HepG2 (cell line): Measurements from ENCODE around the gene PRSS48. TPM values are rescaled to one million over a fixed set of nuclear protein-coding genes. Genes with fewer than 3 reads are reported as not detected.

Experiments
- CEBPG ChIP-seq: IDR thresholded peaks from 2 replicates; pipeline ENCODE4 v1.6.1; 2016
- ELF3 ChIP-seq: IDR thresholded peaks from 2 replicates; pipeline ENCODE4 v1.6.1; 2016; ENCODE audit warnings: missing genetic modification reagents, missing compliant biosample characterization
- FOXP1 ChIP-seq, 2 experiments: fragments of 450-650 bp in 1 of 2; IDR thresholded peaks; 2 replicates each; pipeline ENCODE4 v1.6.1; 2017 to 2018; ENCODE audit warnings: antibody characterized with exemption in 1 of 2
- HDAC6 ChIP-seq: fragments of 200-600 bp; sonication (generic); IDR thresholded peaks from 2 replicates; pipeline ENCODE4 v1.7.0; 2017; ENCODE audit warnings: mild to moderate bottlenecking, antibody characterized with exemption, low read length, low read depth
- HHEX ChIP-seq: IDR thresholded peaks from 2 replicates; pipeline ENCODE4 v1.6.1; 2016; ENCODE audit warnings: control low read depth
- HMG20A ChIP-seq: IDR thresholded peaks from 2 replicates; pipeline ENCODE4 v1.6.1; 2016; ENCODE audit warnings: borderline replicate concordance
- NR2F2 ChIP-seq: IDR thresholded peaks from 2 replicates; pipeline ENCODE4 v1.6.1; 2012; ENCODE audit warnings: low read depth, inconsistent platforms, borderline replicate concordance
- XRCC5 ChIP-seq: fragments of 200-400 bp; formaldehyde crosslinking; optimal IDR thresholded peaks from 2 replicates; pipeline ENCODE3; 2017; ENCODE audit warnings: mild to moderate bottlenecking, low read length
- ZC3H4 ChIP-seq: sonication (generic); formaldehyde crosslinking; IDR thresholded peaks from 2 replicates; pipeline ENCODE4 v1.4.0; 2020; ENCODE audit warnings: missing genetic modification reagents, borderline replicate concordance
- ZNF207 ChIP-seq: fragments of 450-650 bp; IDR thresholded peaks from 2 replicates; pipeline ENCODE4 v1.6.1; 2016; ENCODE audit warnings: antibody characterized with exemption, borderline replicate concordance
- ZNF30 ChIP-seq: sonication (generic); formaldehyde crosslinking; IDR thresholded peaks from 2 replicates; pipeline ENCODE4 v1.5.0; 2020; ENCODE audit warnings: mild to moderate bottlenecking, missing genetic modification reagents
- ZNF33A ChIP-seq: sonication (generic); formaldehyde crosslinking; IDR thresholded peaks from 2 replicates; pipeline ENCODE4 v1.5.1; 2020; ENCODE audit warnings: missing genetic modification reagents, mild to moderate bottlenecking, moderate library complexity, borderline replicate concordance
- ZNF501 ChIP-seq: sonication (generic); formaldehyde crosslinking; IDR thresholded peaks from 2 replicates; pipeline ENCODE4 v1.5.1; 2020; ENCODE audit warnings: mild to moderate bottlenecking, moderate library complexity, missing genetic modification reagents
- ZNF567 ChIP-seq: sonication (generic); formaldehyde crosslinking; IDR thresholded peaks from 2 replicates; pipeline ENCODE4 v1.8.1; 2023; ENCODE audit warnings: mild to moderate bottlenecking, missing genetic modification reagents, borderline replicate concordance
- polyA plus RNA-seq, 8 experiments: library from polyadenylated mRNA; depleted of rRNA in 3 of 8; stranded (reverse) in 7 of 8; unstranded in 1 of 8; fragments of >200 nt; fragmentation: Illumina TruSeq in 4 of 8; extraction: Trizol in 4 of 8; gene quantifications; 2 replicates each; pipeline versions ENCODE4 v1.2.1 to v1.2.3, GENCODE V29; 2011 to 2016; ENCODE audit warnings: low read depth in 4 of 8, missing spikeins in 1 of 8, mixed read lengths in 1 of 8; ENCODE audit not compliant: insufficient read depth in 1 of 8
- total RNA-seq, 5 experiments: library from RNA; depleted of rRNA; stranded (reverse); fragments of >200 nt; fragmentation: Illumina TruSeq; extraction: Trizol; gene quantifications; 2 replicates each; pipeline ENCODE4 v1.2.3, GENCODE V29; 2016; ENCODE audit warnings: low read depth in 1 of 5
- TF ChIP-seq, protein P1 (sequence below): sonication (generic); formaldehyde crosslinking; conservative IDR thresholded peaks from 2 replicates; pipeline ENCODE4 v1.4.0; 2020; ENCODE audit warnings: missing genetic modification reagents
- TF ChIP-seq, protein P2 (sequence below): sonication (generic); formaldehyde crosslinking; IDR thresholded peaks from 2 replicates; pipeline ENCODE4 v1.5.0; 2020; ENCODE audit warnings: mild to moderate bottlenecking, missing genetic modification reagents, borderline replicate concordance
- TF ChIP-seq, protein P3 (sequence below): sonication (generic); formaldehyde crosslinking; IDR thresholded peaks from 2 replicates; pipeline ENCODE4 v1.5.0; 2020; ENCODE audit warnings: missing genetic modification reagents
- TF ChIP-seq, protein P4 (sequence below): sonication (generic); formaldehyde crosslinking; IDR thresholded peaks from 2 replicates; pipeline ENCODE4 v1.5.1; 2020; ENCODE audit warnings: missing genetic modification reagents, mild to moderate bottlenecking, borderline replicate concordance
- TF ChIP-seq, protein P5 (sequence below): sonication (generic); formaldehyde crosslinking; IDR thresholded peaks from 2 replicates; pipeline ENCODE4 v1.4.0; 2020; ENCODE audit warnings: missing genetic modification reagents
- TF ChIP-seq, protein P6 (sequence below): sonication (generic); formaldehyde crosslinking; IDR thresholded peaks from 2 replicates; pipeline ENCODE4 v1.5.1; 2020; ENCODE audit warnings: missing genetic modification reagents, mild to moderate bottlenecking, borderline replicate concordance

PRSS48 gene
- total and polyA plus RNA-seq, 2 of the 13 experiments (the other 11 are each of a cell fraction or from before 2014, with no cell fraction given), result not detected

DNA sequence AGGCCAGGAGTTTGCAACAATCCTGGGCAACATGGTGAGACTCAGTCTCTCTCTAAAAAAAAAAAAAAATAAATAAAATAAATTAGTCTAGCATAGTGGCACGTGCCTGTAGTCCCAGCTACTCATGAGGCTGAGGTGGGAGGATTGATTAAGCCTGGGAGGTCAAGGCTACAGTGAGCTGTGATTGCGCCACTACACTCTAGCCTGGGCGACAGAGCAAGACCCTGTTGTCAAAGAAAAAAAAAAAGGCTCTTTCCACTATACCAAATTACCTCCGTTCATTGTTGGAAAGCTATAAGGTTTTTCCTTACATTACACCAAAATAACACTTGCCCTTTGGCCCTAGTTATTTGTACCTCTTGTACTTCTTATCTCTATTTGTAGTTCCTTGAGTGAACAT is 9.9 kb upstream of the PRSS48 start (continued):
- TF ChIP-seq ELF3 (no peak), XRCC5 (no peak), ZNF207 (no peak), HDAC6 (no peak), HMG20A (peak; percentile 43; the same call in 1 of the 2 replicates), ZNF501 (0 out of 2 replicates have a peak, but pooled peaks have one; percentile 30), NR2F2 (peak; percentile 37; the same call in 1 of the 2 replicates), HHEX (CRISPR knock-in tag) (0 out of 2 replicates have a peak, but pooled peaks have one; percentile 18), ZNF567 (CRISPR knock-in tag) (no peak), CEBPG (CRISPR knock-in tag) (peak; percentile 88), ZNF30 (CRISPR knock-in tag) (no peak), ZNF33A (CRISPR knock-in tag) (no peak), ZC3H4 (CRISPR knock-in tag) (no peak), FOXP1 (IDR thresholded peaks at IDR 0.05) (no peak), FOXP1 (CRISPR knock-in tag; IDR thresholded peaks at IDR 0.05) (peak; percentile 40; the same call in 1 of the 2 replicates)
- TF ChIP-seq, protein P1, sequence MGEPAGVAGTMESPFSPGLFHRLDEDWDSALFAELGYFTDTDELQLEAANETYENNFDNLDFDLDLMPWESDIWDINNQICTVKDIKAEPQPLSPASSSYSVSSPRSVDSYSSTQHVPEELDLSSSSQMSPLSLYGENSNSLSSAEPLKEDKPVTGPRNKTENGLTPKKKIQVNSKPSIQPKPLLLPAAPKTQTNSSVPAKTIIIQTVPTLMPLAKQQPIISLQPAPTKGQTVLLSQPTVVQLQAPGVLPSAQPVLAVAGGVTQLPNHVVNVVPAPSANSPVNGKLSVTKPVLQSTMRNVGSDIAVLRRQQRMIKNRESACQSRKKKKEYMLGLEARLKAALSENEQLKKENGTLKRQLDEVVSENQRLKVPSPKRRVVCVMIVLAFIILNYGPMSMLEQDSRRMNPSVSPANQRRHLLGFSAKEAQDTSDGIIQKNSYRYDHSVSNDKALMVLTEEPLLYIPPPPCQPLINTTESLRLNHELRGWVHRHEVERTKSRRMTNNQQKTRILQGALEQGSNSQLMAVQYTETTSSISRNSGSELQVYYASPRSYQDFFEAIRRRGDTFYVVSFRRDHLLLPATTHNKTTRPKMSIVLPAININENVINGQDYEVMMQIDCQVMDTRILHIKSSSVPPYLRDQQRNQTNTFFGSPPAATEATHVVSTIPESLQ (CRISPR knock-in tag), result no peak
- TF ChIP-seq, protein P2, sequence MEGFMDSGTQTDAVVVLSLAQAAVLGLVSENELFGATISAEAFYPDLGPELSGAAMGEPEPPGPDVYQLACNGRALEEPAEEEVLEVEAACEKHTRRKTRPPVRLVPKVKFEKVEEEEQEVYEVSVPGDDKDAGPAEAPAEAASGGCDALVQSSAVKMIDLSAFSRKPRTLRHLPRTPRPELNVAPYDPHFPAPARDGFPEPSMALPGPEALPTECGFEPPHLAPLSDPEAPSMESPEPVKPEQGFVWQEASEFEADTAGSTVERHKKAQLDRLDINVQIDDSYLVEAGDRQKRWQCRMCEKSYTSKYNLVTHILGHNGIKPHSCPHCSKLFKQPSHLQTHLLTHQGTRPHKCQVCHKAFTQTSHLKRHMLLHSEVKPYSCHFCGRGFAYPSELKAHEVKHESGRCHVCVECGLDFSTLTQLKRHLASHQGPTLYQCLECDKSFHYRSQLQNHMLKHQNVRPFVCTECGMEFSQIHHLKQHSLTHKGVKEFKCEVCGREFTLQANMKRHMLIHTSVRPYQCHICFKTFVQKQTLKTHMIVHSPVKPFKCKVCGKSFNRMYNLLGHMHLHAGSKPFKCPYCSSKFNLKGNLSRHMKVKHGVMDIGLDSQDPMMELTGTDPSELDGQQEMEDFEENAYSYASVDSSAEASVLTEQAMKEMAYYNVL, result peak; percentile 58; the same call in 1 of the 2 replicates
- TF ChIP-seq, protein P3, sequence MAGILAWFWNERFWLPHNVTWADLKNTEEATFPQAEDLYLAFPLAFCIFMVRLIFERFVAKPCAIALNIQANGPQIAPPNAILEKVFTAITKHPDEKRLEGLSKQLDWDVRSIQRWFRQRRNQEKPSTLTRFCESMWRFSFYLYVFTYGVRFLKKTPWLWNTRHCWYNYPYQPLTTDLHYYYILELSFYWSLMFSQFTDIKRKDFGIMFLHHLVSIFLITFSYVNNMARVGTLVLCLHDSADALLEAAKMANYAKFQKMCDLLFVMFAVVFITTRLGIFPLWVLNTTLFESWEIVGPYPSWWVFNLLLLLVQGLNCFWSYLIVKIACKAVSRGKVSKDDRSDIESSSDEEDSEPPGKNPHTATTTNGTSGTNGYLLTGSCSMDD (CRISPR knock-in tag), result no peak
- TF ChIP-seq, protein P4, sequence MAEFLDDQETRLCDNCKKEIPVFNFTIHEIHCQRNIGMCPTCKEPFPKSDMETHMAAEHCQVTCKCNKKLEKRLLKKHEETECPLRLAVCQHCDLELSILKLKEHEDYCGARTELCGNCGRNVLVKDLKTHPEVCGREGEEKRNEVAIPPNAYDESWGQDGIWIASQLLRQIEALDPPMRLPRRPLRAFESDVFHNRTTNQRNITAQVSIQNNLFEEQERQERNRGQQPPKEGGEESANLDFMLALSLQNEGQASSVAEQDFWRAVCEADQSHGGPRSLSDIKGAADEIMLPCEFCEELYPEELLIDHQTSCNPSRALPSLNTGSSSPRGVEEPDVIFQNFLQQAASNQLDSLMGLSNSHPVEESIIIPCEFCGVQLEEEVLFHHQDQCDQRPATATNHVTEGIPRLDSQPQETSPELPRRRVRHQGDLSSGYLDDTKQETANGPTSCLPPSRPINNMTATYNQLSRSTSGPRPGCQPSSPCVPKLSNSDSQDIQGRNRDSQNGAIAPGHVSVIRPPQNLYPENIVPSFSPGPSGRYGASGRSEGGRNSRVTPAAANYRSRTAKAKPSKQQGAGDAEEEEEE (CRISPR knock-in tag), result no peak
- TF ChIP-seq, protein P5, sequence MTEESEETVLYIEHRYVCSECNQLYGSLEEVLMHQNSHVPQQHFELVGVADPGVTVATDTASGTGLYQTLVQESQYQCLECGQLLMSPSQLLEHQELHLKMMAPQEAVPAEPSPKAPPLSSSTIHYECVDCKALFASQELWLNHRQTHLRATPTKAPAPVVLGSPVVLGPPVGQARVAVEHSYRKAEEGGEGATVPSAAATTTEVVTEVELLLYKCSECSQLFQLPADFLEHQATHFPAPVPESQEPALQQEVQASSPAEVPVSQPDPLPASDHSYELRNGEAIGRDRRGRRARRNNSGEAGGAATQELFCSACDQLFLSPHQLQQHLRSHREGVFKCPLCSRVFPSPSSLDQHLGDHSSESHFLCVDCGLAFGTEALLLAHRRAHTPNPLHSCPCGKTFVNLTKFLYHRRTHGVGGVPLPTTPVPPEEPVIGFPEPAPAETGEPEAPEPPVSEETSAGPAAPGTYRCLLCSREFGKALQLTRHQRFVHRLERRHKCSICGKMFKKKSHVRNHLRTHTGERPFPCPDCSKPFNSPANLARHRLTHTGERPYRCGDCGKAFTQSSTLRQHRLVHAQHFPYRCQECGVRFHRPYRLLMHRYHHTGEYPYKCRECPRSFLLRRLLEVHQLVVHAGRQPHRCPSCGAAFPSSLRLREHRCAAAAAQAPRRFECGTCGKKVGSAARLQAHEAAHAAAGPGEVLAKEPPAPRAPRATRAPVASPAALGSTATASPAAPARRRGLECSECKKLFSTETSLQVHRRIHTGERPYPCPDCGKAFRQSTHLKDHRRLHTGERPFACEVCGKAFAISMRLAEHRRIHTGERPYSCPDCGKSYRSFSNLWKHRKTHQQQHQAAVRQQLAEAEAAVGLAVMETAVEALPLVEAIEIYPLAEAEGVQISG (CRISPR knock-in tag), result 0 out of 2 replicates have a peak, but pooled peaks have one; percentile 28
- TF ChIP-seq, protein P6, sequence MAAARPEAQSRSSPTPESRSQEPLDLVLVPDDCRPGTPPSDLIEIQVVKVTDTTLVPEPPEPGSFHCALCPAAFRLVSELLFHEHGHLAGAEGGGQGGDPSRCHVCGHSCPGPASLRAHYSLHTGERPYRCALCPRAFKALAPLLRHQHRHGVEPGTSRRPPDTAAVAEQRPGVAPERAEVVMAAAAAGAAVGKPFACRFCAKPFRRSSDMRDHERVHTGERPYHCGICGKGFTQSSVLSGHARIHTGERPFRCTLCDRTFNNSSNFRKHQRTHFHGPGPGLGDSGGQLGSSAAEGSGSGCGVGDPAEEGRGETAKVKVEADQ, result no peak
